Neural progenitor cell (in vitro differentiated cells): ENCODE measurements around the gene RPN1. TPM values are rescaled to one million over a fixed set of nuclear protein-coding genes. Genes with fewer than 3 reads are reported as not detected.
"Not testable (repeated sequence)": the region's sequence is repeated elsewhere in the genome, so short reads cannot be mapped to it uniquely, and the experiment has no call there.

Experiments used
- DNase-seq: peaks from one replicate; pipeline ENCODE4 v3.0.0-alpha.2; 2016; ENCODE audit warnings: low spot score
- H2AFZ ChIP-seq: fragments of 200-600 bp; sonication (generic); replicated peaks from 2 replicates; pipeline ENCODE4 v1.6.1; 2016; ENCODE audit warnings: antibody characterized with exemption
- H3F3A ChIP-seq: fragments of 200-600 bp; sonication (generic); 2 replicates; pipeline ENCODE4 v1.6.1; 2016; ENCODE audit warnings: antibody characterized with exemption, low read depth
- H3K27ac ChIP-seq: fragments of 200-600 bp; sonication (generic); 2 replicates; pipeline ENCODE4 v1.5.1; 2016; ENCODE audit warnings: mild to moderate bottlenecking
- H3K27me3 ChIP-seq: fragments of 200-600 bp; sonication (generic); 2 replicates; pipeline ENCODE4 v1.6.1; 2016; ENCODE audit warnings: mild to moderate bottlenecking, moderate library complexity
- H3K36me3 ChIP-seq: fragments of 200-600 bp; sonication (generic); 2 replicates; pipeline ENCODE4 v1.5.1; 2016
- H3K4me1 ChIP-seq: fragments of 200-600 bp; sonication (generic); 2 replicates; pipeline ENCODE4 v1.6.1; 2016; ENCODE audit warnings: mixed run types
- H3K4me2 ChIP-seq: fragments of 200-600 bp; sonication (generic); 2 replicates; pipeline ENCODE4 v1.6.1; 2016
- H3K4me3 ChIP-seq: fragments of 200-600 bp; sonication (generic); 2 replicates; pipeline ENCODE4 v1.5.1; 2016
- H3K79me2 ChIP-seq: fragments of 200-600 bp; sonication (generic); 2 replicates; pipeline ENCODE4 v1.6.1; 2016; ENCODE audit warnings: low read depth
- H3K9ac ChIP-seq: fragments of 200-600 bp; sonication (generic); 2 replicates; pipeline ENCODE4 v1.6.1; 2016
- H3K9me3 ChIP-seq: fragments of 200-600 bp; sonication (generic); 2 replicates; pipeline ENCODE4 v1.5.1; 2016; ENCODE audit warnings: low read depth
- H4K20me1 ChIP-seq: fragments of 200-600 bp; sonication (generic); 2 replicates; pipeline ENCODE4 v1.6.1; 2016; ENCODE audit warnings: low read depth
- H3K27ac Mint-ChIP-seq: 3 replicates; pipeline ENCODE4 v1.8.0; 2021; ENCODE audit warnings: mixed read lengths
- H3K27me3 Mint-ChIP-seq: 2 replicates; pipeline ENCODE4 v1.8.0; 2022; ENCODE audit warnings: low read depth, mild to moderate bottlenecking, inconsistent platforms, moderate library complexity, mixed read lengths; ENCODE audit not compliant: insufficient read depth
- H3K36me3 Mint-ChIP-seq: 3 replicates; pipeline ENCODE4 v1.8.0; 2021; ENCODE audit warnings: mixed read lengths
- H3K4me1 Mint-ChIP-seq: 3 replicates; pipeline ENCODE4 v1.8.0; 2021; ENCODE audit warnings: mixed read lengths
- H3K4me3 Mint-ChIP-seq: 3 replicates; pipeline ENCODE4 v1.8.0; 2021; ENCODE audit warnings: mild to moderate bottlenecking, moderate library complexity, mixed read lengths
- H3K9me3 Mint-ChIP-seq: 3 replicates; pipeline ENCODE4 v1.8.0; 2020; ENCODE audit warnings: mixed read lengths
- CTCF ChIP-seq: fragments of 200-600 bp; sonication (generic); IDR thresholded peaks from 2 replicates; pipeline ENCODE4 v1.5.1; 2017; ENCODE audit warnings: antibody characterized with exemption, mild to moderate bottlenecking
- EZH2 ChIP-seq: fragments of 200-600 bp; sonication (generic); IDR thresholded peaks from 2 replicates; pipeline ENCODE4 v1.6.1; 2017; ENCODE audit warnings: antibody characterized with exemption, mild to moderate bottlenecking, moderate library complexity
- EZH2phosphoT487 ChIP-seq: fragments of 200-600 bp; sonication (generic); IDR thresholded peaks from 2 replicates; pipeline ENCODE4 v1.6.1; 2017; ENCODE audit warnings: antibody characterized with exemption
- total RNA-seq: library from RNA; depleted of rRNA; stranded (reverse); fragments of >200 nt; gene quantifications from 2 replicates; pipeline ENCODE4 v1.2.3, GENCODE V29; 2015; ENCODE audit warnings: low replicate concordance

RPN1 gene
- total RNA-seq, 1 donor from 2014 or later, result 186 TPM

- Histone ChIP-seq H3K36me3 (no peaks in the 10 kb centered on the region), H4K20me1 (no peaks in the 10 kb centered on the region), H3K4me2 (no peak overlapping the region), H3K9me3 (no peaks in the 10 kb centered on the region), H3K4me3 (no peak overlapping the region), H3F3A (no peaks in the 10 kb centered on the region), H2AFZ (no peak overlapping the region), H3K9ac (no peak overlapping the region), H3K79me2 (peaks cover 1% of the 10 kb centered on the region), H3K4me1 (no peaks in the 10 kb centered on the region), H3K27me3 (no peaks in the 10 kb centered on the region), H3K27ac (no peak overlapping the region)
- TF ChIP-seq CTCF (no peak), EZH2phosphoT487 (no peak), EZH2 (no peak)
- Mint-ChIP-seq H3K27me3 (peaks cover 5% of the 10 kb centered on the region), H3K27ac (no peak overlapping the region), H3K36me3 (no peaks in the 10 kb centered on the region), H3K4me1 (no peaks in the 10 kb centered on the region), H3K9me3 (peaks cover 2% of the 10 kb centered on the region), H3K4me3 (no peak overlapping the region)
- no peak for DNase-seq
Measured at GRCh38 chr3:128655531-128655930, 4.9 kb upstream of the RPN1 start.

- not testable (repeated sequence) for DNase-seq, H3K27me3 ChIP-seq, H3K4me2 ChIP-seq, H3K9ac ChIP-seq, H3K9me3 Mint-ChIP-seq, H3K9me3 ChIP-seq, H4K20me1 ChIP-seq, H3K4me3 ChIP-seq, H3K27me3 Mint-ChIP-seq, H3K4me1 Mint-ChIP-seq, H3K36me3 ChIP-seq, H3K36me3 Mint-ChIP-seq, H3F3A ChIP-seq, H3K27ac ChIP-seq, H3K4me1 ChIP-seq
- Mint-ChIP-seq H3K27ac (peak overlapping the region; percentile 46), H3K4me3 (peak overlapping the region; percentile 15)
- H2AFZ ChIP-seq, result peak overlapping the region; percentile 42
- H3K79me2 ChIP-seq, result peaks cover 15% of the 10 kb centered on the region
Measured at GRCh38 chr3:128653993-128654805, 3.6 kb upstream of the RPN1 start.

GRCh38 chr3:128653383-128653992 is 2.9 kb upstream of the RPN1 start:
- not testable (repeated sequence) for H3K27ac ChIP-seq, H3K4me2 ChIP-seq, H3K36me3 Mint-ChIP-seq, H3K9me3 ChIP-seq, H3K9ac ChIP-seq, DNase-seq, H3K36me3 ChIP-seq, H3K27me3 Mint-ChIP-seq, H3K4me1 ChIP-seq, H3K4me3 ChIP-seq, H3K27me3 ChIP-seq, H3K9me3 Mint-ChIP-seq, H2AFZ ChIP-seq, H3F3A ChIP-seq, H3K4me3 Mint-ChIP-seq
- peaks cover 22% of the 10 kb centered on the region for H3K79me2 ChIP-seq
- Mint-ChIP-seq H3K27ac (peak overlapping the region; percentile 46), H3K4me1 (peaks cover 13% of the 10 kb centered on the region)
- peaks cover 14% of the 10 kb centered on the region for H4K20me1 ChIP-seq

- peaks cover 14% of the 10 kb centered on the region for H3K4me1 Mint-ChIP-seq
- H3K27me3 Mint-ChIP-seq, result peaks cover 7% of the 10 kb centered on the region
- Histone ChIP-seq H3K27me3 (no peaks in the 10 kb centered on the region), H3K36me3 (no peaks in the 10 kb centered on the region), H3K4me3 (peak overlapping the region; percentile 97), H3F3A (no peaks in the 10 kb centered on the region), H3K79me2 (peaks cover 66% of the 10 kb centered on the region), H3K9ac (peak overlapping the region; percentile 95), H3K27ac (no peak overlapping the region), H3K4me1 (peaks cover 10% of the 10 kb centered on the region), H3K9me3 (no peaks in the 10 kb centered on the region), H4K20me1 (peaks cover 45% of the 10 kb centered on the region), H2AFZ (no peak overlapping the region), H3K4me2 (peak overlapping the region; percentile 86)
- TF ChIP-seq EZH2 (no peak), CTCF (no peak), EZH2phosphoT487 (no peak)
- peak overlapping the region; percentile 91 for H3K4me3 Mint-ChIP-seq
- peak overlapping the region; percentile 61 for H3K27ac Mint-ChIP-seq
- peaks cover 6% of the 10 kb centered on the region for H3K36me3 Mint-ChIP-seq
- peak; percentile 7 for DNase-seq
- H3K9me3 Mint-ChIP-seq, result peaks cover 2% of the 10 kb centered on the region
Measured at GRCh38 chr3:128648940-128649663, 1.5 kb downstream of the RPN1 start.
